Measurements from ENCODE around the gene NUP93. TPM values are rescaled to one million over a fixed set of nuclear protein-coding genes. Genes with fewer than 3 reads are reported as not detected.

Gene NUP93
- polyA plus RNA-seq, 6 donors from 2014 or later: 54.7 to 72.7 (median 66.8) TPM

DNA sequence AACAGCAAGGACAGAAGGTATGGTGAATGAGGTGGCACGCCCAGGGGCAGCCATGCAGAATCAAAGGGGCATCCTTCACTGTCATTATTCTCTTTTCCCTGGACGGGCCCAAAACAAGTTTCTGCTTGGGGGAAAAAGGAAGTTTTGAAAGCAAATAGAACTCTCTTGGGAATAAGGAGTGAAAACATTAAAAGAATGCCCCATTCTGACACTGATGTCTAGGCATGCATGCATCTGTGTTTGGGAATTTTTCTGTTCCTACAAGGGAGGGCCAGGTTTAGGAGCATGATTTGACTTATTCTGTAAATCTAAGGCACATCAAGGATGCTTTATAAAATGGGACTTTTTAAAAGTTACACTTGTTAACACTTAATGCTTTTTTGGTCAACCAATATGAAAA, 100.7 kb downstream of the NUP93 start:
- ATAC-seq (ENCODE audit: low read depth in 2 of 2) (no peak), DNase-seq (no peak)
- H3K4me3 Mint-ChIP-seq: no peak overlapping the region
- no peaks in the 10 kb centered on the region for H3K4me1 Mint-ChIP-seq
- H3K27ac Mint-ChIP-seq: no peak overlapping the region
- H3K9me3 Mint-ChIP-seq: no peaks in the 10 kb centered on the region
- H3K36me3 Mint-ChIP-seq: peaks cover 37 to 39% of the 10 kb centered on the region in 2 donors
- H3K27me3 Mint-ChIP-seq: no peaks in the 10 kb centered on the region

DNA sequence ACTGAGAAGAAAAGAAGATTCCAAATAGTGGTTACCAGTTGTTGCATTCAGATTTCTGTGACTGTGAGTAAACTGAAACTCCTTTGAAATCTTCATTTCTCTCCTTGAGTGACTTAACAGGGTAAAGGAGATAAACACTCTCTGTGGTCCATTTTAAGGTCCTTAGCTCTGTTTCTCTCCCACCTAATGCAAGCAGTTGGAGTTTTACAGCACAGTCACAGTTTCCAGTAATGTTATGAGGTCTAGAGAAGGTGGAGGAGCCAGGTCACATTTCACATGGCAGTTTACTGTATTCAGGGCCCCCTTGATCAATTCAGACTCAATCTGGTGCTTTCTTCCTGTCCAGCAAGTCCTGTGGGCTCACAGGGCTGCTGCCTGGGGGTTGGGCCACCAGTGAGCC, 102.8 kb downstream of the NUP93 start:
- Mint-ChIP-seq H3K36me3 (peaks cover 32 to 47% of the 10 kb centered on the region in 2 donors), H3K27me3 (no peaks in the 10 kb centered on the region), H3K4me1 (no peaks in the 10 kb centered on the region), H3K4me3 (no peak overlapping the region), H3K9me3 (no peaks in the 10 kb centered on the region), H3K27ac (no peak overlapping the region)
- no peak for DNase-seq
- ATAC-seq (ENCODE audit: low read depth in 2 of 2): no peak

DNA sequence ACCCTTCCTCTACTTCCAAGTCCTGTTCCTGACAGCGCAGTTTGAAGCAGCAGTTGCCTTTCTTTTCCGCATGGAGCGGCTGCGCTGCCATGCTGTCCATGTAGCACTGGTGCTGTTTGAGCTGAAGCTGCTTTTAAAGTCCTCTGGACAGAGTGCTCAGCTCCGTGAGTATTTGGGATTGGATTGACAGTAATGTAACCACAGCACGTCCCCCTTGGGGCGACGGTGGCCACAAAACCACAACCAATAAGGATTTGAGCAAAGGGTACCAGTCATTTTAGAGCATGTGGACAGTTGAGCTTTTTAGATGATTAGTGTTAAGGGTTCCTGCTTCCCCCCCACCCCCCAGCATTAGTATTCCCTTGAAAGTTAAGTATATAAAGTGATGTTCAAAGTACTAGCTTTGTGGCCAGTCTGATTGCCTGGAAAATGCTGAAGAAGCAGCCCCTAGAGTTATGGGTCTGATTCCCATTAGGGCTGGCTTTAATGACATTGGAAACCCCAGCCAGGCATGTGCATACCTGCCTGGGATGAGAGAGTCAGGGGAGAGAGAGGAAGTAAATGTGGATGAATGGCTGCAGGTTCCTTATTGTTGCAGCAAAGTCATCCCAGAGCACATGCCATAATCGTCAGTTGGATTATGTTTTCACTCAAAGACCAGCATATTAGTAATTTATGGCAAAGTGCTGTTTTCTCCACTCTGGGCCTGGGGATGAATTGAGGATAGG, 103.5 kb downstream of the NUP93 start:
- H3K9me3 Mint-ChIP-seq: no peaks in the 10 kb centered on the region
- H3K36me3 Mint-ChIP-seq: peaks cover 32 to 49% of the 10 kb centered on the region in 2 donors
- H3K4me1 Mint-ChIP-seq: no peaks in the 10 kb centered on the region
- no peak for ATAC-seq (ENCODE audit: low read depth in 2 of 2)
- H3K27me3 Mint-ChIP-seq: no peaks in the 10 kb centered on the region
- no peak overlapping the region for H3K27ac Mint-ChIP-seq
- DNase-seq: no peak
- no peak overlapping the region for H3K4me3 Mint-ChIP-seq

DNA sequence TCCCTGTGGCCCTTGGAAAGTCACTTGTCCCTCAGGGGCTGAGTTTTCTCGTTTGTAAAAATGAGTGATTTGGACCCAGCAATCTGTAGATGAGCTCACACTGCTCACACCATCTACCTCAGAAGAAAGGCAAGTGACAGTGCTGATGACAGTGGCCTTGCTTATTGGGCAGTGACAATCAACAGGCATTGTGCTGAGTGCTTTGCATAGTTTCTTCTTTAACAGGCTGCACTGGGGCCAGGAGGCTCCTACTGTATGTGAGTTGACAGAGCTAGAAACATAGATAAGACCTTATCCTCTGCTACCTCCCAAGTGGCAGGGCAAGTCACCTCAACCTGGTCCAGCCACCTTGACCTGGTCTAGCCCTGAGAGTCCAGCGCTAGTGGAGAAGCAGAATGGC, 105.4 kb downstream of the NUP93 start:
- no peak for ATAC-seq (ENCODE audit: low read depth in 2 of 2)
- H3K27ac Mint-ChIP-seq: peak overlapping the region in 1 of 6 donors; percentile 39
- no peaks in the 10 kb centered on the region for H3K27me3 Mint-ChIP-seq
- no peaks in the 10 kb centered on the region for H3K4me1 Mint-ChIP-seq
- no peaks in the 10 kb centered on the region for H3K9me3 Mint-ChIP-seq
- H3K4me3 Mint-ChIP-seq: no peak overlapping the region
- H3K36me3 Mint-ChIP-seq: peaks cover 22 to 47% of the 10 kb centered on the region in 2 donors
- DNase-seq: no peak

DNA sequence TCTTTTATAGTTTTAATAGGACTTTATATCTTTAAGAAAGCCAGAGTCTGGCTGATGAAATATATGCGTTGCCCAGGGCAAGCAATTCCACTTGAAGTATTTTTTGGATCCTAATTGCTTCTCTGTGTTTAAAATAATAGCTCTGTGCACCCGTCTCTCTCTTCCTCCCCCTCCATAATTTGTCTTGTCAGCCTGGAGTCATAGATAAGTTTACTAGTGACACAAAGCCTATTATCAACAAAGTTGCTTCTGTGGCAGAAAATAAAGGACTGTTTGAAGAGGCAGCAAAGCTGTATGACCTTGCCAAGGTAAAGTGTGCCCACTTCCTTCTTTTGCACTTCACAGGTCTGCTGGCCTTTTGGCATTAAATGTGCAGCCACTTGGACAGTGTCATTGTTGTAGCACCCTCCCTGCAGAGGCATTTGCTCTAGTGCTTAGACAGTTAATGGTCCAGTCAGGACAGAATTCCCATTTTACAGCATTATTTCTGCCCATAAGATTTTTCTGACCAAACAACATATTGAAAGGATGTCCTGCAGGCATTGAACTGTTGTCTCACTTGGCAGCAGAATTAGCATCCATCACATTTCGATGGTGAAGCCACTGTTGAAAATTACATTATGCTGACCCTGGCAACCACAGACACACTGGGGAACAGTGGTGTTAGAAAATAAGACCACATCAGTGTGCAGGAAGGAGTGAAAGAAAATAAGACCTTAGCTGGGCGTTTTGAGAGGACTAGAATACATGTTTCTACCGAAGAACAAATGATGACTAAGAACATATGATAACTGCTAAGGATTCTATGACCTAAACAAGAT, 106.7 kb downstream of the NUP93 start:
- Mint-ChIP-seq H3K27me3 (no peaks in the 10 kb centered on the region), H3K9me3 (no peaks in the 10 kb centered on the region), H3K4me3 (no peak overlapping the region), H3K4me1 (no peaks in the 10 kb centered on the region), H3K36me3 (peaks cover 31 to 42% of the 10 kb centered on the region in 2 donors), H3K27ac (peak overlapping the region in 1 of 6 donors; percentile 79)
- DNase-seq (no peak), ATAC-seq (ENCODE audit: low read depth in 2 of 2) (no peak)

DNA sequence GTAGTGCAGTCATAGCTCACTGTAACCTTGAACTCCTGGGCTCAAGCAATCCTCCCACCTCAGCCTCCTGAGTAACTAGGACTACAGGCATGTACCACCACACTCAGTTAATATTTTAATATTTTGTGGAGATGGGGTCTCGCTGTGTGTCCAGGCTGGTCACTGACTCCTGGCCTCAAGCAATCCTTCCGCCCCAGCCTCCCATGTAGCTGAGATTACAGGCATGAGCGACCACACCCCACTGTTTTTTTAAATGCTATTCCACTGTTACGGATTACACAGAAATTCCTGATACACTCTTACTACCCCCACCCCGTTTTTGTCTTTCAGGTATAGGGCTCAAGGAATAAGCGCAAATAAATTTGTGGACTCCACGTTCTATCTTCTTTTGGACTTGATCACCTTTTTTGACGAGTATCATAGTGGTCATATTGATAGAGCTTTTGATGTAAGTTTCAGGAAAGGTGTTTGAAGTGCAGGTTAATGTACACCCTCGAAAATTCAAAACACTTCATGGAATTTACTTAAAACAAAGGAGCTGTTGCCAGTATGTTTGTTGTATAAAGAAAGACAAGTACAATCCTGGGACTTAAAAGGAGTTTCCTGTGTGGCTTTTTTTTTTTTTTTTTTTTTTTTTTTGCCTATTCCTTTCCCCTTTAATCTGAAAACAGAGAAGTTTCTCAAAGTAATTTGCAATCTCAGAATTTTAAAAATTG, 108.9 kb downstream of the NUP93 start:
- DNase-seq (no peak), ATAC-seq (ENCODE audit: low read depth in 2 of 2) (no peak)
- peak overlapping the region in 2 of 6 donors; percentile 3 to 63 for H3K27ac Mint-ChIP-seq
- no peak overlapping the region for H3K4me3 Mint-ChIP-seq
- H3K9me3 Mint-ChIP-seq: no peaks in the 10 kb centered on the region
- H3K36me3 Mint-ChIP-seq: peaks cover 26 to 38% of the 10 kb centered on the region in 2 donors
- H3K27me3 Mint-ChIP-seq: no peaks in the 10 kb centered on the region
- no peaks in the 10 kb centered on the region for H3K4me1 Mint-ChIP-seq

DNA sequence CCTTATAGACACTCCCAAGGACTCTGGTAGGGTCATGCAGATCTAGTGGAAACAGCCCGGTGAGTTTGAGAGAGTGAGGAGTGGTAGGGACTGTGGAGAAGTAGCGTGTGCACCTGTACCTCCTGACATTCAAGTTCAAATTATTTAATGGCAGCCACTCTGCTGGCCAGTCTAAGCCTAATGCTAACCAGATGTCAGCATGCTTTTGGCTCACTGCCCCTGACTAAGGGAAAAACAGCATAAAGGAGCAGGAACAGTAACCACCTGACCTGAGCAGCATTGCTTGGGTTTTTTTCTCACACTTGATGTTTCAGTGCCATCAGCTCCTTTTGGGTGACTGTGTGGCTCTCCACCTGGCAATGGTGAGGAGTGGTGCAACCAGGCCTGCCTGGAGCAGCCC, 111.3 kb downstream of the NUP93 start:
- Mint-ChIP-seq H3K4me3 (no peak overlapping the region), H3K4me1 (no peaks in the 10 kb centered on the region), H3K27ac (peak overlapping the region in 1 of 6 donors; percentile 38), H3K9me3 (no peaks in the 10 kb centered on the region), H3K27me3 (no peaks in the 10 kb centered on the region), H3K36me3 (peaks cover 33 to 34% of the 10 kb centered on the region in 2 donors)
- DNase-seq (no peak), ATAC-seq (ENCODE audit: low read depth in 2 of 2) (no peak)

DNA sequence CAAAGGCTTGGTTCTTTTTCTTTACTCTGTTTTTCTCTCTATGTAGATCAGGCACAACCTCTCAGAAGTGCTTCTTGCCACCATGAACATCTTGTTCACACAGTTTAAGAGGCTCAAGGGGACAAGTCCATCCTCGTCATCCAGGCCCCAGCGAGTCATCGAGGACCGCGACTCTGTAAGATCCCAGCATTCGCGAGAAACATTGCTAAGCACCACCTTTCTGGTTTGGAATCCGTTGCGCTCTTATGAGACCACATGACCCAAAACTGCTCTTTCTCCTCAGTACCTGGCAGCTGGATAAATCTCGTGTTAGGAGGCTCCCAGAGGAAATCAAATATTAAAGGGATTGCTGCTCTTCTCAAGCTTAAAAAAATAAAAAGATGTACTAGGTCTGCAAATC, 111.7 kb downstream of the NUP93 start:
- ATAC-seq (ENCODE audit: low read depth in 2 of 2): no peak
- Mint-ChIP-seq H3K9me3 (no peaks in the 10 kb centered on the region), H3K4me3 (no peak overlapping the region), H3K27me3 (no peaks in the 10 kb centered on the region), H3K36me3 (peaks cover 30 to 33% of the 10 kb centered on the region in 2 donors), H3K27ac (peak overlapping the region in 1 of 6 donors; percentile 69), H3K4me1 (peaks cover 0 to 1% (median under 1%) of the 10 kb centered on the region in 3 donors)
- no peak for DNase-seq

DNA sequence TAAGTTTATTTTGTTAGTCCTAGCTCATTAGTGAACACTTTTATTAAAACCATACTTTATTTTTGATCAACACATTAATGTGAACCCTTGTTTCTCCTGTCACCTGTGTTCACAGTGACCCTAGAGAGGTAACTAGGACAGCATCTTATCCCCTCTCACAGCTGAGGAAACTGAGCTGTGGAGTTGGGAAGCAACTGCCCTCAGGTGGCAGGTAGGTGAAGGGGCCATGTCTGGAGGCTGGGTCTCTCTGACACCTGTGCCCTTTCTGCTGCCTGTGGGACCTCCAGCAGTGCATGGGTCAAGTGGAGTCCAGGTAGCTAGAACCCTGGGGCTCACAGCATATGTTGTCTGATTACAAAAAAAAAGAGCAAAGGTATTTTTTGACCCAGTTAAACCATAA, 112.2 kb downstream of the NUP93 start:
- peaks cover 0 to 6% (median 3%) of the 10 kb centered on the region in 3 donors for H3K4me1 Mint-ChIP-seq
- H3K27me3 Mint-ChIP-seq: no peaks in the 10 kb centered on the region
- no peak overlapping the region for H3K27ac Mint-ChIP-seq

DNA sequence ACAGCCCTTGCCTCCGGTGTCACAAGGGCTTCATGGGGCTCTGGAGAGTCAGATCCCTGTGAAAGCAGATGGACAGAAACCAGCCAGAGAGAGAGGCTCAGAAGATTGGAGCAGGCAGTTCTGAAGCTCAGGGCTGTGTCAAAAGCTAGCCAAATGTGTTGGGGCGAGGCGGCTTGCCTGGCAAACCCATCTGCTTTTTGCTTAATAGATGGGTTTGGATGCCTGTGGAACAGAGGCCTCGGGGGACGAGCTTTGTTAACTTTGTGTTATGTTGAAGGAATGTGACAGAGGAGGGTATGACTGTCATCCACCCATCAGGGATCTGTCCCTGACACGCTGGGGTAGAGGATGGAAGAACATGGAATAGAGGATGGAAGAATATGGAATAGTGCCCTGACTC, 114.1 kb downstream of the NUP93 start:
- no peak for DNase-seq
- Mint-ChIP-seq H3K4me1 (peaks cover 9 to 18% (median 11%) of the 10 kb centered on the region in 3 donors), H3K27me3 (no peaks in the 10 kb centered on the region), H3K4me3 (no peak overlapping the region), H3K36me3 (peaks cover 19 to 33% of the 10 kb centered on the region in 2 donors), H3K9me3 (peaks cover 0 to 2% (median 0%) of the 10 kb centered on the region in 7 donors), H3K27ac (peak overlapping the region in 3 of 6 donors; percentile 39 to 79 (median 74))
- no peak for ATAC-seq (ENCODE audit: low read depth in 2 of 2)

More for the DNA sequence above, 112.2 kb downstream of the NUP93 start:
- no peak for DNase-seq
- Mint-ChIP-seq H3K36me3 (peaks cover 26 to 33% of the 10 kb centered on the region in 2 donors), H3K4me3 (no peak overlapping the region), H3K9me3 (no peaks in the 10 kb centered on the region)
- no peak for ATAC-seq (ENCODE audit: low read depth in 2 of 2)

DNA sequence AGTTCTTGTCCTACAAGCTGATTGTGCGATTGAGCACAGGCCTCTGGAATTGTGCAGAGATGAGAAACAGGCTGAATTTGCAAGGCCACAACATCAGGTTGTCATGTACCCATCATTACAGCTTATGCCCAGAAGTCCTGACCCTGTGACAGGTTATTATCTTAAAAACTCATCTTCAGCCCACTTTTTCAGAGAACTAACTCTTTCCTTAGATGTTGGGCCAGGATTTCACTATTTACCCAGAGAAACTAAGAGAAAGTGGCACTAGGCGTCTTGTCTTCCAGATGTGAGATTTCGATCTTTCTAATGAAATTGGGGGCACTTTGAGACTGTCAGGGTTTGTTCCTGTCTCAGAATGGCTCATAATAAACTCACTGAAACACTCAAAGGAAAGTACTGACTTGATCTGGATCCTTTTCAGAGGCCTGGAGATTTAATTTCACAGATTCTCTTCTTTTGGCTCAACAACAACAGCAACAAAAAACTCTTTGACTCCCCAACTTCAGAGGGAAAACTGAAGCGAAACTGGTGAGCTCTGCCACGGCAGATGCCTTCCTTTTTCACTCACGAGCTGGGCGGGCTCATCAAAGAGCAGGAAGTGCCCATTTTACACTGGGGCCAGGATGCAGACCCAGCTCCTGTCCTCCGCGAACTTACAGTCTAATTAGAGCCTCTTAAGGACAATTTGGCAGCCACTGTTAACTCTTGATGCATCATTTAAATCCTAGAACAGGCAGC, 117.4 kb downstream of the NUP93 start:
- Mint-ChIP-seq H3K4me1 (peaks cover 15 to 28% (median 17%) of the 10 kb centered on the region in 3 donors), H3K36me3 (peaks cover 9 to 20% of the 10 kb centered on the region in 2 donors), H3K4me3 (peak overlapping the region in 3 of 8 donors; percentile 5 to 11 (median 9)), H3K27ac (peak overlapping the region; percentile 57 to 84 (median 60)), H3K9me3 (peaks cover 0 to 2% (median 0%) of the 10 kb centered on the region in 7 donors), H3K27me3 (no peaks in the 10 kb centered on the region)
- ATAC-seq (ENCODE audit: low read depth in 2 of 2): peak; percentile 42 to 56
- DNase-seq: no peak

DNA sequence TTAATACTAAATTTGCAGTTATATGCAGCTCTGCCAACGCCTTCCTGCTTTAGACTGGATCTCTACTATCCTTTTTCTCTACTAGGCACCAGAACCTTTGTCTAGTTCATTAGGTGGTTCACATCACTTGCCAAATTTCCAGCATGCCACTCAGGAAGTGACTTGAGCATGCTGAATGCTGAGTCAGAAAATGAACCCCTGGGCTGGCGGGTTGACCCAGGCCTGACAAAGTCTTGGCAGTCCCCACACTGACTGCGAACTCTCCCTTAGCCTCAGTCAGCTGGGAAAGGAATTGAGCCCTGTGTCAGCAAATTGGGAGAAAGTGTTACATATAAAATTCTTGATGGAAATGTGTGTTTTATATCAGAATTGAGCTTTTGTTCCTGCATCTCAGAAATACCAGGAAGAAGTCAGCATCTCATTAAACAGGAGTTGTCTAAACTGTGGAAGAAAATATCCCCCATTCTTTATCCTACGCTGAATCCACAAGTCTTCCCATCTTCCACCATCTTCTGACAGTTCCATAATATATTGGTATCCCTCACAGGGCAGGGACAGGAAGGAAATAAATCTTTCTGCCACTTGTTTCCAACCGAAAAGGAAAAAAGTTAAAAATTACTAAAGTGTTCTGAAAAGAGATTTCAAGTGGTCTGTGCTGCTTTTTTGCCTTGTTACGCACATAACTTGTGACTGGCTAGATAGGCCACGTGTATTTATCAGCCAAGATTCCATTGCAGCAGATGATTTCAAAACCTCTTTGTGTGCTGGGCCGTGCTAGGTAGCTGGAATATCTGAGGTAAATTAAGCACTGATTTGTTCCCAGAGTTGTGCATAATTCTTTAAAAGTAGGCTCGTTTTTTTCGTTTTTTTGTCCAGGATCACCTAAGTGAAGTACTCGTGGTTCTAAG, 118.4 kb downstream of the NUP93 start:
- no peak for ATAC-seq (ENCODE audit: low read depth in 2 of 2)
- no peak overlapping the region for H3K4me3 Mint-ChIP-seq

More for the DNA sequence above, 118.4 kb downstream of the NUP93 start:
- DNase-seq: no peak
- H3K4me1 Mint-ChIP-seq: peaks cover 15 to 28% (median 17%) of the 10 kb centered on the region in 3 donors
- peak overlapping the region in 5 of 6 donors; percentile 28 to 82 (median 60) for H3K27ac Mint-ChIP-seq
- H3K9me3 Mint-ChIP-seq: peaks cover 0 to 2% (median 0%) of the 10 kb centered on the region in 7 donors
- no peaks in the 10 kb centered on the region for H3K27me3 Mint-ChIP-seq
- H3K36me3 Mint-ChIP-seq: peaks cover 5 to 12% of the 10 kb centered on the region in 2 donors

Measured in naive B cell (primary cell).